Naive thymus-derived CD4-positive, alpha-beta T cell (primary cell): ENCODE measurements around the gene VPS13A. TPM values are rescaled to one million over a fixed set of nuclear protein-coding genes. Genes with fewer than 3 reads are reported as not detected.
A peak's percentile ranks its signal among the peaks of the same experiment; 100 is the strongest.
"Not testable (repeated sequence)": the region's sequence is repeated elsewhere in the genome, so short reads cannot be mapped to it uniquely, and the experiment has no call there.

ENCODE experiments used
- ATAC-seq: fragments of 150-1000 bp; cut with Tn5 transposase; 2 replicates; pipeline ENCODE4 v1.10.0; 2021; ENCODE audit warnings: mild to moderate bottlenecking, moderate library complexity
- CTCF ChIA-PET: fragments of 350-600 bp; sonication (Branson Sonifier 250); formaldehyde crosslinking; loops from one replicate; lab custom pipeline; 2021; ENCODE audit warnings: antibody characterized with exemption; lab: Charles Lee
- POLR2A ChIA-PET: fragments of 350-600 bp; sonication (Branson Sonifier 250); formaldehyde crosslinking; loops from one replicate; lab custom pipeline; 2021; ENCODE audit warnings: antibody characterized with exemption, inconsistent platforms; lab: Charles Lee
- DNase-seq, 9 donors: peaks; one replicate each; pipeline versions ENCODE4 v3.0.0 to v3.0.0-alpha.2; 2020 to 2022; ENCODE audit warnings: mixed read lengths in 1 of 9
- H3K27ac ChIP-seq: one replicate; pipeline ENCODE4 v1.7.0; 2013; ENCODE audit warnings: mild to moderate bottlenecking, low read depth, low read length, moderate library complexity
- H3K27me3 ChIP-seq, 2 donors: one replicate each; pipeline ENCODE4 v1.7.0; 2013; ENCODE audit warnings: low read length in 2 of 2, mild to moderate bottlenecking in 2 of 2, moderate library complexity in 2 of 2; ENCODE audit not compliant: control insufficient read depth in 2 of 2, insufficient read depth in 2 of 2
- H3K36me3 ChIP-seq, 3 experiments: 1 replicate in 2 of 3; 2 replicates in 1 of 3; pipeline ENCODE4 v1.7.0; 2013; ENCODE audit warnings: low read length in 3 of 3, mild to moderate bottlenecking in 3 of 3, moderate library complexity in 1 of 3; ENCODE audit not compliant: insufficient read depth in 3 of 3, control insufficient read depth in 2 of 3
- H3K4me1 ChIP-seq, 2 donors: one replicate each; pipeline ENCODE4 v1.7.0; 2013; ENCODE audit warnings: low read length in 2 of 2, mild to moderate bottlenecking in 2 of 2, moderate library complexity in 1 of 2; ENCODE audit not compliant: control insufficient read depth in 2 of 2, insufficient read depth in 2 of 2
- H3K4me3 ChIP-seq: 2 replicates; pipeline ENCODE4 v1.7.0; 2013; ENCODE audit warnings: mild to moderate bottlenecking, low read length
- H3K9me3 ChIP-seq, 3 experiments: 1 replicate in 2 of 3; 2 replicates in 1 of 3; pipeline ENCODE4 v1.7.0; 2013; ENCODE audit warnings: low read length in 3 of 3; ENCODE audit not compliant: control insufficient read depth in 2 of 3
- H3K27ac Mint-ChIP-seq, 9 donors: one replicate each; pipeline ENCODE4 v1.8.0; 2020 to 2022; ENCODE audit warnings: mixed read lengths in 9 of 9, mild to moderate bottlenecking in 8 of 9, moderate library complexity in 5 of 9, inconsistent platforms in 2 of 9
- H3K27me3 Mint-ChIP-seq, 5 donors: one replicate each; pipeline ENCODE4 v1.8.0; 2021 to 2022; ENCODE audit warnings: mixed read lengths in 5 of 5, mild to moderate bottlenecking in 1 of 5
- H3K36me3 Mint-ChIP-seq, 5 donors: one replicate each; pipeline ENCODE4 v1.8.0; 2020 to 2022; ENCODE audit warnings: mixed read lengths in 5 of 5, mild to moderate bottlenecking in 3 of 5, inconsistent platforms in 1 of 5
- H3K4me1 Mint-ChIP-seq, 7 donors: one replicate each; pipeline ENCODE4 v1.8.0; 2020 to 2022; ENCODE audit warnings: mixed read lengths in 7 of 7, mild to moderate bottlenecking in 3 of 7, inconsistent platforms in 1 of 7
- H3K4me3 Mint-ChIP-seq, 10 donors: one replicate each; pipeline ENCODE4 v1.8.0; 2020 to 2022; ENCODE audit warnings: mild to moderate bottlenecking in 10 of 10, mixed read lengths in 10 of 10, moderate library complexity in 6 of 10, inconsistent platforms in 2 of 10
- H3K9me3 Mint-ChIP-seq, 11 donors: one replicate each; pipeline ENCODE4 v1.8.0; 2020 to 2022; ENCODE audit warnings: mixed read lengths in 11 of 11, mild to moderate bottlenecking in 4 of 11, inconsistent platforms in 1 of 11, moderate library complexity in 1 of 11
- intact Hi-C, 2 donors: fragments of 100-400 bp; cut with micrococcal nuclease; formaldehyde crosslinking; loops; one replicate each; pipeline ENCODE4 v1.15.1; 2023
- polyA plus RNA-seq, 2 donors: library from polyadenylated mRNA; unstranded; fragments of 300-500 nt; fragmentation: Illumina TruSeq; gene quantifications; one replicate each; pipeline ENCODE4 v1.2.3, GENCODE V29; 2021
- total RNA-seq, 6 experiments: library from RNA in 5 of 6; stranded (reverse) in 5 of 6; gene quantifications; 1 replicate in 5 of 6; 2 replicates in 1 of 6; pipeline ENCODE4 v1.2.3 and lab custom pipeline; 2021 to 2026

Gene VPS13A
- total and polyA plus RNA-seq, 7 experiments from 2014 or later, result 3.0 to 52.8 (median 40.9) TPM

DNA sequence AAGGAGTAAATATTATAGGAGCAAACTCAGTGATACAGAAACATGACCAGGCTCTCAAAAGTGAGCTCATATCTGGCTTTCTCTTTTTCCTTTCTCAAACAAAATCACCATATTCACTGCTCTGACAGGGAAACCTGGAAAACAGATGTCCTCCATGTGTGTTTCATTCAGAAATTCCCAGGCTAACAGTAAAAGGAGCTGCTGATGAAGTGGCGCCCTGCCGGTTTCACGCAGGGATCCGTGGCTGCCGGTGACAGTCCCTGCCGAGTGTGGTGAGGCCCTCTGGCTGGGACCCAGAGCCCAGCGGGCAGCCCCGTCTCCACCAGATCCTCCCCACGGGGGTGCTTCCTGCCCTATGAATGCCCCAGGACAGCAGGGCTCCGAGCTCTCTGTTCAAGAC, 262.7 kb downstream of the VPS13A start:
- Mint-ChIP-seq H3K9me3 (no peaks in the 10 kb centered on the region), H3K4me3 (no peak overlapping the region), H3K4me1 (no peaks in the 10 kb centered on the region), H3K27ac (no peak overlapping the region), H3K27me3 (peaks cover 0 to 8% (median 0%) of the 10 kb centered on the region in 5 donors), H3K36me3 (no peaks in the 10 kb centered on the region)
- no peaks in the 10 kb centered on the region for H3K27me3 ChIP-seq
- H3K36me3 ChIP-seq, result no peaks in the 10 kb centered on the region
- H3K27ac ChIP-seq, result no peak overlapping the region
- ChIA-PET POLR2A (no interaction called here), CTCF (no interaction called here)
- no peaks in the 10 kb centered on the region for H3K9me3 ChIP-seq
- ATAC-seq, result no peak
- no peaks in the 10 kb centered on the region for H3K4me1 ChIP-seq
- H3K4me3 ChIP-seq, result no peak overlapping the region
- intact Hi-C loops, result no loop called here
- no peak for DNase-seq

DNA sequence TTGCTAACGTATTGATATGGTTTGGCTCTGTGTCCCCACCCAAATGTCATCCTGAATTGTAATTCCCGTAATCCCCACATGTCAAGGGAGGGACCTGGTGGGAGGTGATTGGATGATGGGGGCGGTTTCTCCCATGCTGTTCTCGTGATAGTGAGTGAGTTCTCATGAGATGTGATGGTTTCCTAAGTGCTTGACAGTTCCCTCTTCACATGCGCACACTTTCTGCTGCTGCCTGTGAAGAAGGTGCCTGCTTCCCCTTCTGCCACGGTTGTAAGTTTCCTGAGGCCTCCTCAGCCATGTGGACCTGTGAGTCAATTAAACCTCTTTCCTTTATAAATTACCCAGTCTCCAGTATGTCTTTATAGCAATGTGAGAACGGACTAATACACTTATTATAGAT, 263.8 kb downstream of the VPS13A start:
- H3K27ac ChIP-seq, ATAC-seq, DNase-seq, H3K4me3 Mint-ChIP-seq, H3K27me3 Mint-ChIP-seq, H3K9me3 ChIP-seq, H3K36me3 ChIP-seq, H3K27me3 ChIP-seq, H3K36me3 Mint-ChIP-seq, H3K4me1 ChIP-seq, H3K4me3 ChIP-seq, H3K27ac Mint-ChIP-seq, H3K4me1 Mint-ChIP-seq, POLR2A ChIA-PET, intact Hi-C loops, H3K9me3 Mint-ChIP-seq: not testable (repeated sequence)
- CTCF ChIA-PET, result interaction anchor here (0.7 to 3.4 kb wide), 3 partner anchors 10 to 16 kb away, joined by 6 to 22 read pairs (median 6); no protein-coding TSS in a partner anchor

- no peaks in the 10 kb centered on the region for H3K27me3 ChIP-seq
- ChIA-PET CTCF (interaction anchor here (1.2 to 3.4 kb wide), 2 partner anchors 12 to 14 kb away, joined by 4 to 22 read pairs; no protein-coding TSS in a partner anchor), POLR2A (no interaction called here)
- H3K4me3 Mint-ChIP-seq, result no peak overlapping the region
- DNase-seq (no peak), ATAC-seq (no peak)
- intact Hi-C loops, result no loop called here
- H3K9me3 ChIP-seq, result no peaks in the 10 kb centered on the region
- no peaks in the 10 kb centered on the region for H3K4me1 ChIP-seq
- H3K4me1 Mint-ChIP-seq, result no peaks in the 10 kb centered on the region
- peaks cover 0 to 2% (median 0%) of the 10 kb centered on the region in 5 donors for H3K36me3 Mint-ChIP-seq
- no peak overlapping the region for H3K27ac Mint-ChIP-seq
- no peak overlapping the region for H3K27ac ChIP-seq
- H3K27me3 Mint-ChIP-seq, result peaks cover 0 to 8% (median 3%) of the 10 kb centered on the region in 5 donors
- peaks cover 0 to 4% (median 0%) of the 10 kb centered on the region in 11 donors for H3K9me3 Mint-ChIP-seq
- no peaks in the 10 kb centered on the region for H3K36me3 ChIP-seq
- no peak overlapping the region for H3K4me3 ChIP-seq
Measured at GRCh38 chr9:77442436-77442835, 265.1 kb downstream of the VPS13A start.

DNA sequence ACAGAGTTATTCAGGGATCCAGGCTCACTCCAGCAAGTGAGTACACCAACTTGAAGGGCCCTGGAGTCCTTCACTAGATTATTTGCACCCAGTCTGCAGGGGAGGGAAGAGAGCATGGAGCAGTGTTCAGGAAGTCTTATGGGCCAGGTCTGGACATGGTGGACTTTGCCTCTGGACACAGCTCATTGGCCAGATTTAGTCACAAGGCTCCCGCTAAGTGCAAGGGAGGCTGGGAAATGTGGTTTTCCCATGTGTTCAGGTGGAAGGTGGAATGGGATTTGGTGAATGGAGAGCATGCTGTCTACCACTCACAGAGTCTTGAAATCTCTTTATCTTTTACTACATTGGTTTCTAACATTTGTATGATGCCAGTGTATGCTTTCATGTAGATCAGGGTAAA, 270.3 kb downstream of the VPS13A start:
- H3K9me3 ChIP-seq, result no peaks in the 10 kb centered on the region
- ChIA-PET CTCF (no interaction called here), POLR2A (no interaction called here)
- Mint-ChIP-seq H3K4me1 (no peaks in the 10 kb centered on the region), H3K9me3 (peaks cover 0 to 10% (median 2%) of the 10 kb centered on the region in 11 donors), H3K27me3 (peaks cover 0 to 11% (median 3%) of the 10 kb centered on the region in 5 donors), H3K4me3 (no peak overlapping the region), H3K36me3 (peaks cover 0 to 11% (median 0%) of the 10 kb centered on the region in 5 donors), H3K27ac (peak overlapping the region in 1 of 9 donors; percentile 3)
- no peak overlapping the region for H3K4me3 ChIP-seq
- no peaks in the 10 kb centered on the region for H3K36me3 ChIP-seq
- H3K4me1 ChIP-seq, result no peaks in the 10 kb centered on the region
- DNase-seq (no peak), ATAC-seq (no peak)
- intact Hi-C loops, result no loop called here
- H3K27ac ChIP-seq, result no peak overlapping the region
- no peaks in the 10 kb centered on the region for H3K27me3 ChIP-seq

DNA sequence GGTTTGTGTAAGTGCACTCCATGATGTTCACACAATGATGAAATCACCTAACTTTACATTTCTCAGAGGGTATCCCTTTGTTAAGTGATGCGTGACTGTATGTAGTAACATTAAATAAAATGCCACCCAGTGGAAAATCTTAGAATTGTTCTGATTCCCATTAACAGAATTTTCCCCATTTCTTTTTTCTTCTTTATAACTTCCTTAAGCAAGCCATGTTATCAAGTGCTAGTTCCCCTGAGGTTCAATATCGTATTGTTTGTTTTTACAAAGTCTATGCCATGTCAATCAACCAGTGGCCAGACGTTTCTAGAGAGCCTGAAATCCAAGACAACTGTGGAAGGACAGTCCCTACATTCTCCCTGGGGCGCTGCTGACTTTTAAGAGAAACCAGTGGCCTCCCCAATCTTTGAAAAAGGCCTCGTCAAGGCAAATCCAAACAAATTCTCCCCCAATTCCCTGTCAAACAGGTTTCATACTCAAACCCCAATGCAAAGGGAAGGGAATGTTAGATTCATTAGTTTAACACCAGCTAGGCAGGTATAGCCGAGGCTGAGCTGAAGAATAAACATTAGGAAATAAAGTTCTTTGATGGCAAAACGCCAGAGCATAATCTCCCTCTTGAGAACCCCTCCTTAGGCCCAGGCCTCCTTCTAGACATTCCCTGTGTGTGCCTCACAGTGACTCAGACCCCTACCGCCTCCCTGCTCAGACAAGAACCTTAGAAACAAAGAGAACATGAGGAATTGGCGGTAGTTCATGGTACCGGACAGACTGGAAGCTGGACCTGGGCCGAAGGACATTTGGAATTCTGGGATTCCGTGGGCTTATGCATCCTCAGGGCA, 272.1 kb downstream of the VPS13A start:
- H3K27ac ChIP-seq, result no peak overlapping the region
- no peak overlapping the region for H3K4me3 ChIP-seq
- Mint-ChIP-seq H3K9me3 (peaks cover 0 to 10% (median 2%) of the 10 kb centered on the region in 11 donors), H3K27ac (no peak overlapping the region), H3K4me1 (peaks cover 5 to 12% (median 9%) of the 10 kb centered on the region in 7 donors), H3K27me3 (peaks cover 0 to 11% (median 2%) of the 10 kb centered on the region in 5 donors), H3K4me3 (no peak overlapping the region), H3K36me3 (peaks cover 0 to 11% (median 0%) of the 10 kb centered on the region in 5 donors)
- H3K36me3 ChIP-seq, result no peaks in the 10 kb centered on the region
- intact Hi-C loops, result loop anchor here (10.0 kb wide), 2 partner anchors 395 to 765 kb away; no protein-coding TSS in a partner anchor
- no peaks in the 10 kb centered on the region for H3K27me3 ChIP-seq
- ATAC-seq, result no peak
- H3K9me3 ChIP-seq, result no peaks in the 10 kb centered on the region
- DNase-seq, result no peak
- ChIA-PET CTCF (interaction anchor here (2.7 kb wide), 1 partner anchor 16 kb away, joined by 7 read pairs; no protein-coding TSS in a partner anchor), POLR2A (no interaction called here)
- no peaks in the 10 kb centered on the region for H3K4me1 ChIP-seq

- no peak overlapping the region for H3K27ac ChIP-seq
- H3K27me3 ChIP-seq, result no peaks in the 10 kb centered on the region
- intact Hi-C loops, result loop anchor here (10.0 kb wide), 2 partner anchors 395 to 765 kb away; no protein-coding TSS in a partner anchor
- H3K4me1 ChIP-seq, result no peaks in the 10 kb centered on the region
- Mint-ChIP-seq H3K36me3 (peaks cover 0 to 11% (median 0%) of the 10 kb centered on the region in 5 donors), H3K4me3 (no peak overlapping the region), H3K27ac (no peak overlapping the region), H3K9me3 (peaks cover 0 to 10% (median 2%) of the 10 kb centered on the region in 11 donors), H3K27me3 (peaks cover 0 to 11% (median 0%) of the 10 kb centered on the region in 5 donors), H3K4me1 (peaks cover 5 to 18% (median 12%) of the 10 kb centered on the region in 7 donors)
- ChIA-PET POLR2A (no interaction called here), CTCF (interaction anchor here (2.7 kb wide), 1 partner anchor 16 kb away, joined by 7 read pairs; no protein-coding TSS in a partner anchor)
- no peaks in the 10 kb centered on the region for H3K36me3 ChIP-seq
- ATAC-seq, result no peak
- H3K9me3 ChIP-seq, result no peaks in the 10 kb centered on the region
- no peak overlapping the region for H3K4me3 ChIP-seq
- no peak for DNase-seq
Measured at GRCh38 chr9:77450085-77450475, 272.7 kb downstream of the VPS13A start.
